ENCODE results near the gene ISCA2. TPM values are rescaled to one million over a fixed set of nuclear protein-coding genes. Genes with fewer than 3 reads are reported as not detected.
A peak's percentile ranks its signal among the peaks of the same experiment; 100 is the strongest.

ISCA2 gene
- total RNA-seq, 1 experiment from 2014 or later = 24.3 TPM

GRCh38 chr14:74480046-74480445 lies 13.5 kb upstream of the ISCA2 start:
- no peak for DNase-seq (ENCODE audit: extremely low read depth, low read depth)

GRCh38 chr14:74482571-74482970 lies 11.0 kb upstream of the ISCA2 start:
- no peak for DNase-seq (ENCODE audit: extremely low read depth, low read depth)

- DNase-seq (ENCODE audit: extremely low read depth, low read depth) = no peak
These were observed 10.2 kb upstream of the ISCA2 start for GRCh38 chr14:74483321-74483720.

- no peak for DNase-seq (ENCODE audit: extremely low read depth, low read depth)
These were observed 7.4 kb upstream of the ISCA2 start for GRCh38 chr14:74486164-74486563.

- DNase-seq (ENCODE audit: extremely low read depth, low read depth) = no peak
These were observed 4.7 kb upstream of the ISCA2 start for GRCh38 chr14:74488786-74489397.

- no peak for DNase-seq (ENCODE audit: extremely low read depth, low read depth)
These were observed 3.1 kb upstream of the ISCA2 start for GRCh38 chr14:74490486-74490885.

GRCh38 chr14:74491956-74492775 lies 1.4 kb upstream of the ISCA2 start:
- DNase-seq (ENCODE audit: extremely low read depth, low read depth) = peak; percentile 40

- DNase-seq (ENCODE audit: extremely low read depth, low read depth) = no peak
These were observed 706 bp upstream of the ISCA2 start, which contains the start of gene NPC2 for GRCh38 chr14:74492776-74493342. TSS of gene NPC2 (minus strand) at chr14:74493305. CDS start at chr14:74493274, 31 bp downstream.

- no peak for DNase-seq (ENCODE audit: extremely low read depth, low read depth)
These were observed 1.8 kb downstream of the ISCA2 start for GRCh38 chr14:74495356-74495755.

- no peak for DNase-seq (ENCODE audit: extremely low read depth, low read depth)
These were observed 7.0 kb downstream of the ISCA2 start for GRCh38 chr14:74500417-74501134.

- peak; percentile 56 for DNase-seq (ENCODE audit: extremely low read depth, low read depth)
These were observed 7.6 kb downstream of the ISCA2 start for GRCh38 chr14:74501135-74501614.

GRCh38 chr14:74501691-74502090 lies 8.1 kb downstream of the ISCA2 start:
- no peak for DNase-seq (ENCODE audit: extremely low read depth, low read depth)

- peak; percentile 38 for DNase-seq (ENCODE audit: extremely low read depth, low read depth)
These were observed 8.9 kb downstream of the ISCA2 start for GRCh38 chr14:74502236-74503019.

- no peak for DNase-seq (ENCODE audit: extremely low read depth, low read depth)
These were observed 9.8 kb downstream of the ISCA2 start for GRCh38 chr14:74503291-74503937.

- no peak for DNase-seq (ENCODE audit: extremely low read depth, low read depth)
These were observed 10.4 kb downstream of the ISCA2 start for GRCh38 chr14:74503938-74504335.

GRCh38 chr14:74504412-74504811 lies 10.8 kb downstream of the ISCA2 start:
- DNase-seq (ENCODE audit: extremely low read depth, low read depth) = no peak

GRCh38 chr14:74504874-74505720 lies 11.5 kb downstream of the ISCA2 start:
- no peak for DNase-seq (ENCODE audit: extremely low read depth, low read depth)

- no peak for DNase-seq (ENCODE audit: extremely low read depth, low read depth)
These were observed 12.3 kb downstream of the ISCA2 start for GRCh38 chr14:74505831-74506230.

GRCh38 chr14:74506411-74506851 lies 12.9 kb downstream of the ISCA2 start:
- DNase-seq (ENCODE audit: extremely low read depth, low read depth) = no peak

Data from NCI-H460 (cell line).